Measurements from ENCODE around the gene SPAG4.

GRCh38 chr20:35575958-35576357 is 39.7 kb upstream of the SPAG4 start:
- TF ChIP-seq CTCF (IDR thresholded peaks at IDR 0.05) (no peak), POLR2A (IDR thresholded peaks at IDR 0.05) (no peak)
